NCI-H345 (cell line): ENCODE measurements around the gene STRAP.
"Not testable (repeated sequence)": the region's sequence is repeated elsewhere in the genome, so short reads cannot be mapped to it uniquely, and the experiment has no call there.

Source experiments
- DNase-seq: peaks from one replicate; lab custom pipeline; 2025; lab: John Stamatoyannopoulos, UW

STRAP gene

DNA sequence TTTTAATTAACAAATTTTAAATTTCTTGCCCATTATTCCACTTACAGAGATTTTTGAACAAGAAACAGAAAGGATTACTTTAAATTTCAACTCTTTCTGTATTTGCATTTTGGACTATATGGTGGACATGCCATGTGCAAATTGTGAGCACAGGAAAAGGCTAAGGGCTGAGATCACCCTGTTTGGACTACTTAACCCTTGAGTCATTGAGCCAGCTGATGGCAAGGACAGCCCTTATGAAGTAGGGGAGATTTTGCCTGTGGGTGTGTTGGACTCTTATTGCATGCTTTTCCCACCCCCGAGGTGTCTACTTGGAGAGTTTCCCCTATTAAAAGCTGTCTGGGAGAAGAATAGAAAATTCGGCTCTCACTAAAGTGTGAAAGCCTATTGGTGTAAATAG, 46.2 kb downstream of the STRAP start:
- no peak for DNase-seq

- peak; percentile 36 for DNase-seq
Observed at GRCh38 chr12:15928870-15929571, 46.8 kb downstream of the STRAP start.

DNA sequence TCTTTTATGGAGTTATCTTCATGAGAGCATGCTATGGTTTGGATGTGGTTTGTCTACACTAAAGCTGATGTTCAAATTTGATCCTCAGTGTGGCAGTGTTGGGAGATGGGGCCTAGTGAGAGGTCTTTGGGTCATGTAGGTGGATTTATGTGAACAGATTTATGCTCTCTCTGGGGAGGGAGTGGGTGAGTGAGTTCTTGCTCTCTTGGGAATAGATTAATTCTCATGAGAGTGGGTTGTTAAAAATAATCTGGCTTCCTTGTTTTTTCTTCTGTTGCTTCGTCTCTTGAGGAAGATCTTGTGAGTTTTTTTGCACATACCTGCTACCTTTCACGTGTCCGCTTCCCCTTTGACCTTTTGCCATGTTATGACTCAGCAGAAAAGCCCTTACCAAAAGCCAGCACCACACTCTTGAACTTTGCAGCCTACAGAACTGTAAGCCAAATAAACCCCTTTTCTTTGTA, 49.4 kb downstream of the STRAP start:
- DNase-seq, result no peak

- no peak for DNase-seq
Observed at GRCh38 chr12:15932327-15932726, 50.1 kb downstream of the STRAP start.

GRCh38 chr12:15932971-15933370, 50.8 kb downstream of the STRAP start:
- DNase-seq, result no peak

- no peak for DNase-seq
Observed at GRCh38 chr12:15933751-15934150, 51.6 kb downstream of the STRAP start.

- DNase-seq, result no peak
Observed at GRCh38 chr12:15936751-15937150, 54.6 kb downstream of the STRAP start.

DNA sequence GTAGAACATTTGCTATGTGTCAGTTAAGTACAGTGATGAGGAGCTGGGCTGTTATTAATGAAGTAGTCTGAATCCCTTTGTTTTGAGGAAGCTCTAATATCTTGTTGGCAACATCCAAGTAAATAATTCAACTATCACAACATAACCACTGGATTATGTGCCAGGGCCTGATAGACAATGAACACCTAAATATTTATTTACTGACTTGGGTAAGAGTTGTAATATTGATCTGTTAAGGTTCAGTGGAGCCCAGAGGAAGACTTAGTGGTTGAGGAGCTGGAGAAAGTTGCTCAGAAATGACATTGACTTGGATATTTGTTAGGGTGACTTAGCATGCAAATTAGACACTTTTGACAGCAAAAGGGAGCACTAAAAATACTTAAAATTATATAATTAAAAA, 55.7 kb downstream of the STRAP start:
- no peak for DNase-seq

DNA sequence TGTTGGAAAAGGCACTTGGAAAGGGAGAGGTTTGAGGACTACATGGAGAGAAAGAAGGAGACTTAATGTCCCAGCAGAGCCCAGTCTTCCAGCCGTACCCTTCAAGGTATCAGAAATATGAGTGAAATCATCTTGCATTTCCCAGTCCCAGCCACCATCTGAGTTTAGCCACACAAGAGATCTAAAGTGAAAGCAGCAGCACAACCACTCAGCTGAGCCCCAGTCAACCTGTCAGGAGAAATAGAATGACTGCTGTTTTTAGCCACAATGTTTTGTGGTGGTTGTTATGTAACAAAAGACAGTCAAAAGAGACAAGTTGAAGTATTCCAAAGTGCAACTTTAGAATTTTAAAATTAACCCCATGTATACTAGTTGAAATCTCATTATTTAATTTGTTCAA, 56.9 kb downstream of the STRAP start:
- no peak for DNase-seq

DNA sequence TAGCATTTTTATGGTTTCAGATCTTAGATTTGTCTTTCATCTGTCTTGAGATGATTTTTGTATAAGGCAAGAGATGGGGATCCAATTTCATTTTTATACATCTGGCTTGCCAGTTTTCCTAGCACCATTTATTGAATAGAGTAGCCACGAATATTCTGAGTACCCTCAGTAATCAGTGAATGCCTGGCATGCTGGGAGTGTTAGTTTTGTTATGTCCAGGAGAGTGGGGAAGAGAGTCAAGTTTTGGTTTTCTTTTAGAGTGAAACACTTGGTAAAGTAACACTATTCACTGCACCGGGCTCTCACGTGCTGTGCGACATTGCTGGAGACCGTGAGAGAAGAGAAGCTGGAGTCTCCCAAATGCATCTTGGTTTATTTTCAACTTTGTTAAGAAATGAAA, 60.3 kb downstream of the STRAP start:
- DNase-seq, result no peak

- DNase-seq, result not testable (repeated sequence)
Observed at GRCh38 chr12:15943519-15943918, 61.3 kb downstream of the STRAP start.

DNA sequence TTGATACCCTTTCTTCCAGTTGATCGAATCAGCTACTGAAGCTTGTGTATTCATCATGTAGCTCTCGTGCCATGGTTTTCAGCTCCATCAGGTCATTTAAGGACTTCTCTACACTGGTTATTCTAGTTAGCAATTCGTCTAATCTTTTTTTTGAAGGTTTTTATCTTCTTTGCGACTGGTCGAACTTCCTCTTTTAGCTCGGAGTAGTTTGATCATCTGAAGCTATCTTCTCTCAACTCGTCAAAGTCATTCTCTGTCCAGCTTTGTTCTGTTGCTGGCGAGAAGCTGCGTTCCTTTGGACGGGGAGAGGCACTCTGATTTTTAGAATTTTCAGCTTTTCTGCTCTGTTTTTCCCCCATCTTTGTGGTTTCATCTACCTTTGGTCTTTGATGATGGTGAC, 66.3 kb downstream of the STRAP start:
- not testable (repeated sequence) for DNase-seq
